ENCODE measurements around the gene PACSIN2.
"Not testable (repeated sequence)": the region's sequence is repeated elsewhere in the genome, so short reads cannot be mapped to it uniquely, and the experiment has no call there.

PACSIN2 gene

GRCh38 chr22:42932857-42933484 is 82.0 kb downstream of the PACSIN2 start:
- TF ChIP-seq GATA1 (IDR thresholded peaks at IDR 0.05; ENCODE audit: low read depth, low read length) (no peak), POLR2A (IDR thresholded peaks at IDR 0.05; ENCODE audit: low read length) (no peak)
- no peak for DNase-seq

GRCh38 chr22:42932197-42932519 is 82.8 kb downstream of the PACSIN2 start:
- DNase-seq, result no peak
- TF ChIP-seq GATA1 (IDR thresholded peaks at IDR 0.05; ENCODE audit: low read depth, low read length) (no peak), POLR2A (IDR thresholded peaks at IDR 0.05; ENCODE audit: low read length) (no peak)

GRCh38 chr22:42931421-42932196 is 83.3 kb downstream of the PACSIN2 start:
- TF ChIP-seq POLR2A (IDR thresholded peaks at IDR 0.05; ENCODE audit: low read length) (no peak), GATA1 (IDR thresholded peaks at IDR 0.05; ENCODE audit: low read depth, low read length) (no peak)
- DNase-seq, result no peak

- TF ChIP-seq POLR2A (IDR thresholded peaks at IDR 0.05; ENCODE audit: low read length) (no peak), GATA1 (IDR thresholded peaks at IDR 0.05; ENCODE audit: low read depth, low read length) (no peak)
- no peak for DNase-seq
Measured at GRCh38 chr22:42930810-42931420, 84.0 kb downstream of the PACSIN2 start.

GRCh38 chr22:42929838-42930155 is 85.2 kb downstream of the PACSIN2 start:
- TF ChIP-seq POLR2A (IDR thresholded peaks at IDR 0.05; ENCODE audit: low read length), result no peak
- TF ChIP-seq GATA1 (IDR thresholded peaks at IDR 0.05; ENCODE audit: low read depth, low read length), result no peak
- DNase-seq, result no peak

GRCh38 chr22:42928969-42929837 is 85.7 kb downstream of the PACSIN2 start:
- no peak for TF ChIP-seq POLR2A (IDR thresholded peaks at IDR 0.05; ENCODE audit: low read length)
- DNase-seq, result no peak

- DNase-seq, result no peak
- TF ChIP-seq GATA1 (IDR thresholded peaks at IDR 0.05; ENCODE audit: low read depth, low read length), result no peak
- TF ChIP-seq POLR2A (IDR thresholded peaks at IDR 0.05; ENCODE audit: low read length), result no peak
Measured at GRCh38 chr22:42927966-42928365, 87.0 kb downstream of the PACSIN2 start.

GRCh38 chr22:42926768-42927167 is 88.2 kb downstream of the PACSIN2 start:
- no peak for DNase-seq
- TF ChIP-seq GATA1 (IDR thresholded peaks at IDR 0.05; ENCODE audit: low read depth, low read length), result no peak
- TF ChIP-seq POLR2A (IDR thresholded peaks at IDR 0.05; ENCODE audit: low read length), result no peak

GRCh38 chr22:42926104-42926503 is 88.8 kb downstream of the PACSIN2 start:
- TF ChIP-seq GATA1 (IDR thresholded peaks at IDR 0.05; ENCODE audit: low read depth, low read length) (no peak), POLR2A (IDR thresholded peaks at IDR 0.05; ENCODE audit: low read length) (no peak)
- peak; percentile 80 to 91 for DNase-seq

GRCh38 chr22:42925598-42925997 is 89.4 kb downstream of the PACSIN2 start:
- DNase-seq, result peak in 1 of 2 experiments; percentile 15
- TF ChIP-seq POLR2A (IDR thresholded peaks at IDR 0.05; ENCODE audit: low read length) (no peak), GATA1 (IDR thresholded peaks at IDR 0.05; ENCODE audit: low read depth, low read length) (no peak)

- not testable (repeated sequence) for DNase-seq
Measured at GRCh38 chr22:42925031-42925430, 89.9 kb downstream of the PACSIN2 start.

- DNase-seq, result no peak
- TF ChIP-seq GATA1 (IDR thresholded peaks at IDR 0.05; ENCODE audit: low read depth, low read length) (no peak), POLR2A (IDR thresholded peaks at IDR 0.05; ENCODE audit: low read length) (no peak)
Measured at GRCh38 chr22:42924436-42924835, 90.5 kb downstream of the PACSIN2 start.

GRCh38 chr22:42922374-42923191 is 92.4 kb downstream of the PACSIN2 start:
- DNase-seq, result peak; percentile 70 to 82
- TF ChIP-seq POLR2A (IDR thresholded peaks at IDR 0.05; ENCODE audit: low read length) (no peak), GATA1 (IDR thresholded peaks at IDR 0.05; ENCODE audit: low read depth, low read length) (no peak)
